GM21360 (cell line): ENCODE results near the gene NR4A1.

Experiments
- ATAC-seq: cut with Tn5 transposase; IDR thresholded peaks from one replicate; pipeline ENCODE4 v1.9.1; 2021; ENCODE audit warnings: mild to moderate bottlenecking, moderate library complexity; ENCODE audit not compliant: unreplicated experiment

NR4A1 gene

GRCh38 chr12:52074971-52075724 lies 23.9 kb downstream of the NR4A1 start:
- no peak for ATAC-seq

- ATAC-seq = no peak
Observed at GRCh38 chr12:52076811-52077210, 25.6 kb downstream of the NR4A1 start.

- ATAC-seq = no peak
Observed at GRCh38 chr12:52078276-52078675, 27.0 kb downstream of the NR4A1 start.

GRCh38 chr12:52079576-52080402 lies 28.5 kb downstream of the NR4A1 start, which contains the start of gene SMIM41:
Gene SMIM41, plus strand, starts transcription at chr12:52079704. Its CDS starts 76 bp downstream, at chr12:52079780.
- no peak for ATAC-seq

- ATAC-seq = no peak
Observed at GRCh38 chr12:52080403-52081251, 29.4 kb downstream of the NR4A1 start.

GRCh38 chr12:52081263-52081733 lies 30.1 kb downstream of the NR4A1 start:
- ATAC-seq = no peak

- no peak for ATAC-seq
Observed at GRCh38 chr12:52082026-52082668, 30.9 kb downstream of the NR4A1 start.

- ATAC-seq = no peak
Observed at GRCh38 chr12:52082669-52082987, 31.4 kb downstream of the NR4A1 start.

GRCh38 chr12:52082988-52083637 lies 31.9 kb downstream of the NR4A1 start:
- no peak for ATAC-seq

GRCh38 chr12:52083638-52083996 lies 32.4 kb downstream of the NR4A1 start:
- no peak for ATAC-seq

GRCh38 chr12:52084491-52085231 lies 33.4 kb downstream of the NR4A1 start:
- ATAC-seq = no peak

- no peak for ATAC-seq
Observed at GRCh38 chr12:52085682-52086180, 34.5 kb downstream of the NR4A1 start.

GRCh38 chr12:52086366-52086765 lies 35.1 kb downstream of the NR4A1 start:
- ATAC-seq = no peak

- no peak for ATAC-seq
Observed at GRCh38 chr12:52086944-52087835, 35.9 kb downstream of the NR4A1 start.

GRCh38 chr12:52087961-52088820 lies 36.9 kb downstream of the NR4A1 start:
- ATAC-seq = no peak

- ATAC-seq = no peak
Observed at GRCh38 chr12:52089491-52089890, 38.2 kb downstream of the NR4A1 start.

- ATAC-seq = no peak
Observed at GRCh38 chr12:52090291-52090690, 39.0 kb downstream of the NR4A1 start.
